Adrenal gland (tissue), 5 donors: ENCODE measurements around the gene ADAT3.

Experiments used
- POLR2A ChIP-seq, 2 donors: fragments of 450-650 bp; IDR thresholded peaks; one replicate each; pipeline ENCODE4 v1.6.1; 2017; ENCODE audit warnings: antibody characterized with exemption in 2 of 2, mild to moderate bottlenecking in 2 of 2, moderate library complexity in 1 of 2
- TF ChIP-seq, protein P1 (sequence below), 6 experiments: fragments of 450-650 bp in 4 of 6; fragments of 200-600 bp in 2 of 6; sonication (generic) in 1 of 6; IDR thresholded peaks; 1 replicate in 5 of 6; 2 replicates in 1 of 6; pipeline versions ENCODE4 v1.5.1 to v1.8.0; 2016 to 2021; ENCODE audit warnings: antibody characterized with exemption in 6 of 6, mild to moderate bottlenecking in 2 of 6, moderate library complexity in 1 of 6
- donor health status: DM: no; HTN: no; CAD: no.

DNA sequence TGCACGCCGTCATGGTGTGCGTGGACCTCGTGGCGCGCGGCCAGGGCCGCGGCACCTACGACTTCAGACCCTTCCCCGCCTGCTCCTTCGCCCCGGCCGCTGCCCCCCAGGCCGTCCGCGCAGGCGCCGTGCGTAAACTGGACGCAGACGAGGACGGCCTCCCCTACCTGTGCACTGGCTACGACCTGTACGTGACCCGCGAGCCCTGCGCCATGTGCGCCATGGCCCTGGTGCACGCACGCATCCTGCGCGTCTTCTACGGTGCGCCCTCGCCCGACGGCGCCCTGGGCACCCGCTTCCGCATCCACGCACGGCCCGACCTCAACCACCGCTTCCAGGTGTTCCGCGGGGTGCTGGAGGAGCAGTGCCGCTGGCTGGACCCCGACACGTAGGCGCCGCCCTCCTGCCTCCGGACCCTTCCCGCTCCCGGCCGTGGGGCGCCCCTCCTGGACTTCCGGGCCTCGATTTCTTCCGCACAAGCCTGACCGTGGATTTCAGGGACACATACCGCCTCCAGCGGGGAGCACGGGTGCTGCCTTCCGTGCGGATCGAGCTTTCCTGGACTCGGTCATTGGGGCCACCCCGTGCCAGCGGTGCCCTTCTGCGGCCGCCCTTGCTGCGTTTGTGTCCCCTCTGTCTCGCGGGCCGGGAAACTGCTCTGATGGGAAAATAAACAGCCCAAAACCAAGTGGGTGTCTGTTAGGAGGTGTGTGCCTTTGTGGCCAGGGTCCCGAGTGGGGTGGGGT lies 7.7 kb downstream of the ADAT3 start:
- TF ChIP-seq, protein P1, sequence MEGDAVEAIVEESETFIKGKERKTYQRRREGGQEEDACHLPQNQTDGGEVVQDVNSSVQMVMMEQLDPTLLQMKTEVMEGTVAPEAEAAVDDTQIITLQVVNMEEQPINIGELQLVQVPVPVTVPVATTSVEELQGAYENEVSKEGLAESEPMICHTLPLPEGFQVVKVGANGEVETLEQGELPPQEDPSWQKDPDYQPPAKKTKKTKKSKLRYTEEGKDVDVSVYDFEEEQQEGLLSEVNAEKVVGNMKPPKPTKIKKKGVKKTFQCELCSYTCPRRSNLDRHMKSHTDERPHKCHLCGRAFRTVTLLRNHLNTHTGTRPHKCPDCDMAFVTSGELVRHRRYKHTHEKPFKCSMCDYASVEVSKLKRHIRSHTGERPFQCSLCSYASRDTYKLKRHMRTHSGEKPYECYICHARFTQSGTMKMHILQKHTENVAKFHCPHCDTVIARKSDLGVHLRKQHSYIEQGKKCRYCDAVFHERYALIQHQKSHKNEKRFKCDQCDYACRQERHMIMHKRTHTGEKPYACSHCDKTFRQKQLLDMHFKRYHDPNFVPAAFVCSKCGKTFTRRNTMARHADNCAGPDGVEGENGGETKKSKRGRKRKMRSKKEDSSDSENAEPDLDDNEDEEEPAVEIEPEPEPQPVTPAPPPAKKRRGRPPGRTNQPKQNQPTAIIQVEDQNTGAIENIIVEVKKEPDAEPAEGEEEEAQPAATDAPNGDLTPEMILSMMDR (IDR thresholded peaks at IDR 0.05): no peak
- no peak for TF ChIP-seq POLR2A (IDR thresholded peaks at IDR 0.05)
